Measurements from ENCODE around the gene CACNA2D2. TPM values are rescaled to one million over a fixed set of nuclear protein-coding genes. Genes with fewer than 3 reads are reported as not detected.

CACNA2D2 gene
- total and polyA plus RNA-seq, 2 of the 13 experiments (the other 11 are each of a cell fraction or from before 2014, with no cell fraction given), result not detected

DNA sequence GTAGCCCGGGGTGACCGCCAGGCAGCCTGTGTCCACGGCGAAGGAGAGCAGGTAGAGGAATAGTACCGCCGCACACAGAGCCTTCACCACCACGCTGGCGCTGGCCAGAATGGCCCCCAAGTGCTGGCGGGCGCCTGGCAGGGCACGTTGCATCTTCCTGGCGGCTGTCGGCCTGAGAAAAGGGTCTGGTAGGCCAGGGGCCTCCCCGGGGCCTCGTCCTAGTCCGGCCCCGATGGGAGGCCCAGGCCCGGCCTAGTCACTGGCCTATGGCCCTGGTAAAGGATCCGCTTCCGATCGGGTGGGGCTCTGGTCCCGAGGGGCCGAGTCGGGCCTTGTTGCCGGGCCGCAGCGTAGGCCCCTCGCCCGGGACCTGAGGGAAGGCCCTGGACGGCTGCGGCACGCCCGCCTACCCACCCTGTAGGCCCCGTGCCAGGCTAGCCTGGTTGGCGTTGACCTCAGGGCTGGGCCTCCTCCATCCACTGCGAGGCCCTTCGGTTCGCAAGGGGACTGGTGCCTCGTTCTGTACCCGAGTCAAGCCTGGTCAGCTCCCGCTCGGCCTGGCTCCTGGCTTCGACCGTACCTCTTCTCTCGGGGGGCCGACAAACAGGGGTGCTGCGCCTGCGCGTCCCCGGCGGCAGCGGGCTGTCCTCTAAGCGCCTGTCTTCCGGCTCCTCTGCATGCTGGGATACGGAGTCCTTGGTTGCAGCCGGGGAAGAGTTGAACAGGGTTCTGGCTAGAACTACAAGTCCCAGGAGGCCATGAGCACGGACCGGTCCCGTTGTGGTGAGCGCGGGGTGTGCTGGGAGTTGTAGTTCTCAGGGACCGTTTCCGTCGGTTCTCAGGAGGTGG lies 144.3 kb downstream of the CACNA2D2 start, which contains the start of gene TMEM115 (continued):
- TF ChIP-seq MBNL3 (CRISPR knock-in tag; conservative IDR thresholded peaks at IDR 0.05) (no peak), NFIC (IDR thresholded peaks at IDR 0.05; ENCODE audit: low read length) (no peak), ARHGAP35 (CRISPR knock-in tag; IDR thresholded peaks at IDR 0.05; ENCODE audit: borderline replicate concordance) (peak; percentile 49), ZNF7 (CRISPR knock-in tag; IDR thresholded peaks at IDR 0.05) (no peak), ZNF775 (CRISPR knock-in tag; IDR thresholded peaks at IDR 0.05; ENCODE audit: borderline replicate concordance) (no peak), ZNF44 (CRISPR knock-in tag; IDR thresholded peaks at IDR 0.05) (0 out of 2 replicates have a peak, but pooled peaks have one; percentile 80), ZHX2 (IDR thresholded peaks at IDR 0.05; ENCODE audit: low read depth) (peak; percentile 57; the same call in 1 of the 2 replicates), ZHX2 (CRISPR knock-in tag; IDR thresholded peaks at IDR 0.05; ENCODE audit: borderline replicate concordance) (no peak), NFATC3 (CRISPR knock-in tag; IDR thresholded peaks at IDR 0.05) (no peak), HNRNPLL (IDR thresholded peaks at IDR 0.05; ENCODE audit: low read depth, low read length, poor library complexity, severe bottlenecking) (peak; percentile 55), TBX2 (CRISPR knock-in tag; IDR thresholded peaks at IDR 0.05; ENCODE audit: borderline replicate concordance) (peak; percentile 70), ZNF879 (CRISPR knock-in tag; IDR thresholded peaks at IDR 0.05) (no peak), PTBP1 (IDR thresholded peaks at IDR 0.05; ENCODE audit: low read depth, low read length, poor library complexity, severe bottlenecking) (no peak), YEATS4 (CRISPR knock-in tag; IDR thresholded peaks at IDR 0.05; ENCODE audit: borderline replicate concordance) (peak; percentile 67; the same call in 1 of the 2 replicates), ZNF792 (CRISPR knock-in tag; IDR thresholded peaks at IDR 0.05) (0 out of 2 replicates have a peak, but pooled peaks have one; percentile 48), GATAD2A (CRISPR knock-in tag; IDR thresholded peaks at IDR 0.05) (0 out of 2 replicates have a peak, but pooled peaks have one; percentile 15), MBD4 (IDR thresholded peaks at IDR 0.05; ENCODE audit: borderline replicate concordance, low read length) (no peak), EP300 (IDR thresholded peaks at IDR 0.05; ENCODE audit: low read depth in 2 of 2, low read length in 2 of 2) (peak in 1 of 2 experiments; percentile 46; a peak in 1 of 4 replicates), EP300 (CRISPR knock-in tag; IDR thresholded peaks at IDR 0.05; ENCODE audit: borderline replicate concordance) (no peak)
- TF ChIP-seq, protein P1, sequence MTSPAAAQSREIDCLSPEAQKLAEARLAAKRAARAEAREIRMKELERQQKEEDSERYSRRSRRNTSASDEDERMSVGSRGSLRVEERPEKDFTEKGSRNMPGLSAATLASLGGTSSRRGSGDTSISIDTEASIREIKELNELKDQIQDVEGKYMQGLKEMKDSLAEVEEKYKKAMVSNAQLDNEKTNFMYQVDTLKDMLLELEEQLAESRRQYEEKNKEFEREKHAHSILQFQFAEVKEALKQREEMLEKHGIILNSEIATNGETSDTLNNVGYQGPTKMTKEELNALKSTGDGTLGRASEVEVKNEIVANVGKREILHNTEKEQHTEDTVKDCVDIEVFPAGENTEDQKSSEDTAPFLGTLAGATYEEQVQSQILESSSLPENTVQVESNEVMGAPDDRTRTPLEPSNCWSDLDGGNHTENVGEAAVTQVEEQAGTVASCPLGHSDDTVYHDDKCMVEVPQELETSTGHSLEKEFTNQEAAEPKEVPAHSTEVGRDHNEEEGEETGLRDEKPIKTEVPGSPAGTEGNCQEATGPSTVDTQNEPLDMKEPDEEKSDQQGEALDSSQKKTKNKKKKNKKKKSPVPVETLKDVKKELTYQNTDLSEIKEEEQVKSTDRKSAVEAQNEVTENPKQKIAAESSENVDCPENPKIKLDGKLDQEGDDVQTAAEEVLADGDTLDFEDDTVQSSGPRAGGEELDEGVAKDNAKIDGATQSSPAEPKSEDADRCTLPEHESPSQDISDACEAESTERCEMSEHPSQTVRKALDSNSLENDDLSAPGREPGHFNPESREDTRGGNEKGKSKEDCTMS (CRISPR knock-in tag; conservative IDR thresholded peaks at IDR 0.05), result no peak
- TF ChIP-seq, protein P2, sequence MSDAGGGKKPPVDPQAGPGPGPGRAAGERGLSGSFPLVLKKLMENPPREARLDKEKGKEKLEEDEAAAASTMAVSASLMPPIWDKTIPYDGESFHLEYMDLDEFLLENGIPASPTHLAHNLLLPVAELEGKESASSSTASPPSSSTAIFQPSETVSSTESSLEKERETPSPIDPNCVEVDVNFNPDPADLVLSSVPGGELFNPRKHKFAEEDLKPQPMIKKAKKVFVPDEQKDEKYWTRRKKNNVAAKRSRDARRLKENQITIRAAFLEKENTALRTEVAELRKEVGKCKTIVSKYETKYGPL (CRISPR knock-in tag; IDR thresholded peaks at IDR 0.05), result no peak; the same call in 1 of the 2 replicates

All from HepG2 (cell line).